Activated CD4-positive, alpha-beta T cell treated with anti-CD3 and anti-CD28 coated beads for 36 hours (primary cell): ENCODE results near the gene PLEKHS1. TPM values are rescaled to one million over a fixed set of nuclear protein-coding genes. Genes with fewer than 3 reads are reported as not detected.

Source experiments
- ATAC-seq: fragments of 200-7000 bp; cut with Tn5 transposase; one replicate; pipeline ENCODE4 v1.10.0; 2021; ENCODE audit warnings: mild to moderate bottlenecking, moderate library complexity
- CTCF ChIA-PET: fragments of 350-600 bp; sonication (Branson Sonifier 250); formaldehyde crosslinking; loops from one replicate; lab custom pipeline; 2021; ENCODE audit warnings: antibody characterized with exemption; lab: Charles Lee
- POLR2A ChIA-PET: fragments of 350-600 bp; sonication (Branson Sonifier 250); formaldehyde crosslinking; loops from one replicate; lab custom pipeline; 2021; ENCODE audit warnings: antibody characterized with exemption, inconsistent platforms; lab: Charles Lee
- DNase-seq: peaks from one replicate; pipeline ENCODE4 v3.0.0-alpha.2; 2020
- H3K27ac Mint-ChIP-seq: one replicate; pipeline ENCODE4 v1.8.0; 2021; ENCODE audit warnings: mixed read lengths
- H3K27me3 Mint-ChIP-seq: one replicate; pipeline ENCODE4 v1.8.0; 2021; ENCODE audit warnings: mixed read lengths
- H3K36me3 Mint-ChIP-seq: one replicate; pipeline ENCODE4 v1.8.0; 2021; ENCODE audit warnings: low read depth, mixed read lengths
- H3K4me1 Mint-ChIP-seq: one replicate; pipeline ENCODE4 v1.8.0; 2021; ENCODE audit warnings: mixed read lengths
- H3K4me3 Mint-ChIP-seq: one replicate; pipeline ENCODE4 v1.8.0; 2021; ENCODE audit warnings: mild to moderate bottlenecking, moderate library complexity, mixed read lengths
- H3K9me3 Mint-ChIP-seq: one replicate; pipeline ENCODE4 v1.8.0; 2021; ENCODE audit warnings: low read depth, mixed read lengths
- intact Hi-C, 2 experiments: fragments of 100-400 bp; cut with DNase I in 1 of 2; cut with micrococcal nuclease in 1 of 2; formaldehyde crosslinking; loops; one replicate each; pipeline versions ENCODE4 v1.14.2 to v1.15.1; 2022 to 2024; cut with DNase I, micrococcal nuclease
- total RNA-seq, 2 experiments: library from RNA; stranded (reverse); gene quantifications; one replicate each; pipeline ENCODE4 v1.2.3, GENCODE V29; 2021

Gene PLEKHS1
- under 1 TPM; 0.07 to 0.09 TPM for total RNA-seq

DNA sequence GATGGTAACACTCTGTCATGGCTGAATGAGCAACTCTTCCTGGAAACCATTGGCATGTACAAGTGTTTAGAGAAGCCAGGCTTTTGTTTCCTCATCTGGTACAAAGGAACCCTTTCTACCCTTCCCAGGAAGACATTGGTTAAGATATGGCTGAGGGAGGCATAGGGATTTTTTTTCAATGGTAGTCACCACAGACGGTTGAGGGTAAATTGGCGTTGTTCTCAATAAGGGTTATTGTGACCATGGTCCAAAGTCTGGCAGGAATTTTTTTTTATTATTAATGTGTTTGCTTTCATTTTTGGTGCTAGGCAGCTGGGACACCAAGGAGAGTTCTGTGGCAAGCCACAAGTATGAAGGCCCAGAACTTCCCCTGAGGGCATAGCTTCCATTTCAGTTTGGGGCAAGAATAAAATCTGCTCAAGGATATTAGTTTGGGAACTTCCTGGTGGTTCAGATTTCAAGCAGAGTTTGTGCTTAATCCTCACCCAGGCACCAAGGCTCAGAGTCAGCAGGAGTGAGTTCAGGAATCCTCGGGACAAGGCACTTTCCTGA, at the start of gene PLEKHS1:
PLEKHS1 (plus strand) TSS at position 502 of the 552 bp plus-strand sequence. CDS start 3,596 bp downstream, outside the sequence.
- CTCF ChIA-PET = interaction anchor here (0.6 kb wide), 1 partner anchor 72 kb away, joined by 3 read pairs; no protein-coding TSS in a partner anchor
- ATAC-seq = no peak

DNA sequence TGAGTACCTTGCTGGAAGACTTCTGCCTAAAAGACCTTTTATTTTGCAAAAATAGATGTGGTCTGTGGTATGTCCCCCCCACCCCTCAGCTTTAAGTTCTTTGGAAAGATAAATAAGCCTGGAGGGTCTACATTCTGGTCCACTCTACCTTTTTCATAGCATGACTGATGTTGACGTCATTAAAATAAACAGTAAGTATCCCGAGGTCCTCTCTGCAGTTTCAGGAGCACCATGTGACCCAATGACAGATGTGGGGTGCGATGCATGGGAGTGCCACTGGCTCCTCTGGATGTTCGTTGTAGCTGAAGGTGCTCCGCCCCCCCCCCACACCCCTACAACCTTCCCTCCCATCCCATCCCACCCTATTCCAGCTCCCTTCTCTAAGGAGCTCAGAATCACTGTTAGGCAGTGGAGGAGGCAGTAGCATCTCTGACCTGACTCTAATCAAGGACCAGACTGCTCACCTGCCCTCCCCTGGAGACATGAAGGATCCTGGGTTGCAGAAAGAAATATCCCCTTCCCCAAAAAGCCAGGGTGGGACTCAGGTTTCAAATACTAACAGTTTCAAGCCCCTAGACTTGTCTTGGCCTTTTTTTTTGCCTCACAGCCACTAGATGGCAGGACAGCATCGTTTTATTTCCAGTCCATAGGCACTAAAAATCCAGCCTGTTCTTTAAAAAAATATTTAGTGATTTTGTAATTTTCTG, 46.7 kb upstream of the PLEKHS1 start:
- POLR2A ChIA-PET = no interaction called here
- H3K36me3 Mint-ChIP-seq = peaks cover 8% of the 10 kb centered on the region
- ATAC-seq (no peak), DNase-seq (peak; percentile 41)
- no peak overlapping the region for H3K27ac Mint-ChIP-seq
- H3K4me1 Mint-ChIP-seq = peaks cover 29% of the 10 kb centered on the region
- CTCF ChIA-PET = interaction anchor here (0.6 to 1.9 kb wide), 5 partner anchors 16 to 534 kb away, joined by 3 to 8 read pairs (median 4); partner anchors contain the start of gene VWA2
- intact Hi-C loops = loop anchor here (1.0 to 5.0 kb wide), 2 partner anchors 93 to 399 kb away; no protein-coding TSS in a partner anchor
- no peaks in the 10 kb centered on the region for H3K9me3 Mint-ChIP-seq
- H3K4me3 Mint-ChIP-seq = no peak overlapping the region
- no peaks in the 10 kb centered on the region for H3K27me3 Mint-ChIP-seq

More for the DNA sequence above, at the start of gene PLEKHS1:
- H3K27ac Mint-ChIP-seq = no peak within 1 kb of the TSS
- POLR2A ChIA-PET = interaction anchor here (0.6 kb wide), 1 partner anchor 51 kb away, joined by 3 read pairs; no protein-coding TSS in a partner anchor
- intact Hi-C loops = no loop called here
- no peak within 1 kb of the TSS for H3K4me3 Mint-ChIP-seq
- H3K4me1 Mint-ChIP-seq = no peaks in the 10 kb centered on the region
- peaks cover 2% of the 10 kb centered on the region for H3K27me3 Mint-ChIP-seq
- DNase-seq = no peak
- H3K9me3 Mint-ChIP-seq = no peaks in the 10 kb centered on the region
- H3K36me3 Mint-ChIP-seq = no peaks in the 10 kb centered on the region

DNA sequence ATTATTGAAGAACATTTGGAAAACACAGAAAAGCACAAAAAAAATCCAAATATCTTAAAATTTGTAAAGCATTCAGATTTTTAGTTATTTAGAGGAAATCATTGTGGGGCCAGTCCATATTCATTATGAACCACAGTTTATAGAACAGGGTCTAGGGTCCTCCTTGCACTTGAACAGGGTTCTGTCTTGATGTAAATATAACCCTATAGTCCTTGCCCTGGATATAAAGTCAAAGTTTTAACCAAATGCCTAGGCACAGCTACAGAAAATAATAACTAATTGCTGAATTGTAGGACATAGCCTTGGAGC, 46.2 kb upstream of the PLEKHS1 start:
- Mint-ChIP-seq H3K27me3 (no peaks in the 10 kb centered on the region), H3K9me3 (no peaks in the 10 kb centered on the region), H3K36me3 (peaks cover 8% of the 10 kb centered on the region), H3K27ac (no peak overlapping the region), H3K4me1 (peaks cover 29% of the 10 kb centered on the region), H3K4me3 (no peak overlapping the region)
- POLR2A ChIA-PET = no interaction called here
- intact Hi-C loops = loop anchor here (1.0 to 5.0 kb wide), 2 partner anchors 92 to 398 kb away; no protein-coding TSS in a partner anchor
- CTCF ChIA-PET = interaction anchor here (0.6 to 1.9 kb wide), 7 partner anchors 11 to 599 kb away, joined by 3 to 8 read pairs (median 4); partner anchors contain the start of gene VWA2
- ATAC-seq (no peak), DNase-seq (no peak)

DNA sequence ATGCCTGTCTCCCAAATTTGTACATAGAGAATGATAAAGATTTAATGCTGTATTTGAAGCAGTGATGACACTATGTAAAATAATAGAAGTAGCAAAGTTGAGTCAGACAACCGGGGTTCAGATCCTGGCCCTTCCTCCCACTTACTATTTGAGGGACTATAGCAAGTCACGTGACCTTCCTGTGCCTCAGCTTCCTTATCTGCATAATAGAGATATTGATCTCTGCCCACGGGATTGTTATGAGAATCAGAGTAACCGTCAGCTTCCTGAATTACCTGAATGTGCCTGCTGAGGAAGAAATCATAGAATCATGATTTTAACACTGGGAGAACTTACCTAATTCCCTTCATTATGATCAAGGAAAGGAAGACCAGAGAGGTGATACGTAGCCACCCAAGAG, 44.9 kb upstream of the PLEKHS1 start:
- ATAC-seq = no peak
- CTCF ChIA-PET = interaction anchor here (1.4 kb wide), 1 partner anchor 10 kb away, joined by 4 read pairs; no protein-coding TSS in a partner anchor
- no peaks in the 10 kb centered on the region for H3K27me3 Mint-ChIP-seq
- H3K36me3 Mint-ChIP-seq = peaks cover 6% of the 10 kb centered on the region
- no peak for DNase-seq
- H3K27ac Mint-ChIP-seq = peak overlapping the region; percentile 17
- no peaks in the 10 kb centered on the region for H3K9me3 Mint-ChIP-seq
- intact Hi-C loops = loop anchor here in 1 of 2 experiments (5.0 kb wide), 1 partner anchor 91 kb away; no protein-coding TSS in a partner anchor
- H3K4me1 Mint-ChIP-seq = peaks cover 29% of the 10 kb centered on the region
- H3K4me3 Mint-ChIP-seq = no peak overlapping the region
- POLR2A ChIA-PET = no interaction called here

DNA sequence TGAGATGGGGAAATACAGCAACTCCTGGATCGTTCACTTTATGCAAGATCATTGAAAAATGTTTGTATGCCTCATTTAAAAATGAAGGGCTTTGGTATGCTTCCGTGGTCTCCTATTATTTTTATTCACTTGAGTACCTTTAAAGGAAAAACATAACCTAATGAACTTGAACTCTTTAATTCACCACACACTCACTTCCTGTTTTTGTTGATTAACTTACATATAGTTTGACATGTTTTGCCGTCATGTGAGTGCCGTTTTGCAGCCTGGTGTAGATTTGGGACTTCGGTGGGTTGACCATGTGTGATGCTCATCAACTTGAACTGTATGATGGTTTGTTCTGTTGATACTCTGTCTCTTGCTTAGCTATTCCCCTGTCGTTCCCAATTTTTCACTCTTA, 42.8 kb upstream of the PLEKHS1 start:
- CTCF ChIA-PET = no interaction called here
- H3K27ac Mint-ChIP-seq = no peak overlapping the region

DNA sequence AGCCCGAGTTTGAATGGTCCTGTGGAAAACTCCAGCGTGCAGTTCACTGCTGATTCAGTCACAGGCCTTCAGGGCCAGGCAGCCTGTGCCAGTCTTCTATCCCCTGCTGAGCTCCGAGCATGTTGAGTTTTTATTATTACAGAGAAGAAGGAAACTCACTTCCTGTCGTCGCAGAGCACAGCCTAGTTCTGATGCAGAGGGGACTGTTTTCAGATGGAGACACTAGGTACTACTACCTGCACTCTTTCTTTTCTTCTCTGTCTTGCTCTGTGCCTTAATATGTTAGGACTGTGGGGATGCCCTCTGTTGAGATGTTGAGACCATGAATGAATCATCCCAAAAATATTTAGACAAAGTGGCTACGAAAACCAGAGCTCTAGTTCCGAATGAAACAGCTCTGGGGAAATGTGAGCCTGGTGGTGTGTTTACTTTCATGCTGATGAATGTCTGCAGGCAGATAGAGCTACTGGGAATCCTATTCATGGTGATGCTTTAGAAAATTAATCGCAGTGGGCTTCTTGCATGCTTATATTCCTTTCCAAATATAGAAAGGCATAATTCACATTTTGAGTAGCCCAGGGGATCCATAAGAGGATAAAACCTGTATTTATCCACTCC, 42.2 kb upstream of the PLEKHS1 start:
- DNase-seq = no peak
- H3K4me1 Mint-ChIP-seq = peaks cover 29% of the 10 kb centered on the region

More for the DNA sequence above, 42.8 kb upstream of the PLEKHS1 start:
- POLR2A ChIA-PET = no interaction called here
- H3K9me3 Mint-ChIP-seq = no peaks in the 10 kb centered on the region
- ATAC-seq = no peak
- no peaks in the 10 kb centered on the region for H3K27me3 Mint-ChIP-seq
- DNase-seq = no peak
- peaks cover 29% of the 10 kb centered on the region for H3K4me1 Mint-ChIP-seq
- intact Hi-C loops = loop anchor here in 1 of 2 experiments (5.0 kb wide), 1 partner anchor 89 kb away; no protein-coding TSS in a partner anchor
- H3K36me3 Mint-ChIP-seq = peaks cover 9% of the 10 kb centered on the region
- H3K4me3 Mint-ChIP-seq = no peak overlapping the region

DNA sequence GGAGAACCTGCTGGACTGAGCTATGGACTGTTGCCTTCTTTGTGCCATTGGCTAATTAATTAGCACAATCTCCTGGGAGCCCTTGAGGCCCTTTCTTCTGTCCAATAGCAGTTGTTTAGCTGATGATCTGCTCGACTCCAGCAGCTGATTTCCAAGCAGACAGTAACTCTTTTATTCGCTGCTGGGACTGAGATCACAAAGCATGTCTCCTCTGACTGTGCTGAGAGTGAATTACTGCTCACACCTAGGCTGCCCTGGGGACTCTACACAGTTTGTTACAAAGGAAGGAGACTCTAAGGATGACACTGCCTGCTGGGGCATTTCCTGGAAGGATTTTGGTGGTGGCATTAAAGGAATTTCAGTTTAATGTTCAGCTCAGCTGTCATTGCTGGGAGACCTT, 40.3 kb upstream of the PLEKHS1 start:
- DNase-seq (no peak), ATAC-seq (no peak)
- intact Hi-C loops = no loop called here
- Mint-ChIP-seq H3K27ac (no peak overlapping the region), H3K27me3 (no peaks in the 10 kb centered on the region), H3K4me3 (no peak overlapping the region), H3K9me3 (no peaks in the 10 kb centered on the region), H3K4me1 (peaks cover 29% of the 10 kb centered on the region), H3K36me3 (peaks cover 18% of the 10 kb centered on the region)
- ChIA-PET POLR2A (no interaction called here), CTCF (interaction anchor here (0.7 kb wide), 1 partner anchor 9 kb away, joined by 3 read pairs; no protein-coding TSS in a partner anchor)

More for the DNA sequence above, 42.2 kb upstream of the PLEKHS1 start:
- H3K27ac Mint-ChIP-seq = no peak overlapping the region
- ChIA-PET POLR2A (no interaction called here), CTCF (no interaction called here)
- no peak overlapping the region for H3K4me3 Mint-ChIP-seq
- intact Hi-C loops = loop anchor here in 1 of 2 experiments (5.0 kb wide), 1 partner anchor 88 kb away; no protein-coding TSS in a partner anchor
- H3K27me3 Mint-ChIP-seq = no peaks in the 10 kb centered on the region
- ATAC-seq = no peak
- peaks cover 13% of the 10 kb centered on the region for H3K36me3 Mint-ChIP-seq
- H3K9me3 Mint-ChIP-seq = no peaks in the 10 kb centered on the region

DNA sequence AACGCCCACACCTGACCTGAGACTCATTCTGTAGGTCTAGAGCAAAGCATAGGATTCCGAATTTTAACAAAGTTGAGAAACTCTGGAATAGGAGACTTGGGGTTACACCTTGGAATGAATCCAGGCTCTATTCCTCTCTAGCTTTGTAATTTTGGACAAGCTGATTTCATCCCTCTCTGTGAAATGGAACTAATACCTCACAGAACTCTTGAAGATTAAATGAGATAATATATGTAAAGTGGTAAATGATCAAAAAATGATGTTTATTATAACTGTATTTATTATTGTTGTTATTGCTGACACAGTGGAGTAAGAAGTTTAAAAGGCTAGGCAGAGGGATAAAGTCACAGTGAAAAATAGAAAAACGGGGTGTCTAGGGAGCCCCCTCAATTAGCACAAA, 39.5 kb upstream of the PLEKHS1 start:
- Mint-ChIP-seq H3K27me3 (no peaks in the 10 kb centered on the region), H3K4me1 (peaks cover 21% of the 10 kb centered on the region), H3K4me3 (no peak overlapping the region), H3K9me3 (no peaks in the 10 kb centered on the region), H3K36me3 (peaks cover 18% of the 10 kb centered on the region), H3K27ac (no peak overlapping the region)
- intact Hi-C loops = no loop called here
- POLR2A ChIA-PET = no interaction called here
- ATAC-seq (no peak), DNase-seq (no peak)
- CTCF ChIA-PET = no interaction called here

DNA sequence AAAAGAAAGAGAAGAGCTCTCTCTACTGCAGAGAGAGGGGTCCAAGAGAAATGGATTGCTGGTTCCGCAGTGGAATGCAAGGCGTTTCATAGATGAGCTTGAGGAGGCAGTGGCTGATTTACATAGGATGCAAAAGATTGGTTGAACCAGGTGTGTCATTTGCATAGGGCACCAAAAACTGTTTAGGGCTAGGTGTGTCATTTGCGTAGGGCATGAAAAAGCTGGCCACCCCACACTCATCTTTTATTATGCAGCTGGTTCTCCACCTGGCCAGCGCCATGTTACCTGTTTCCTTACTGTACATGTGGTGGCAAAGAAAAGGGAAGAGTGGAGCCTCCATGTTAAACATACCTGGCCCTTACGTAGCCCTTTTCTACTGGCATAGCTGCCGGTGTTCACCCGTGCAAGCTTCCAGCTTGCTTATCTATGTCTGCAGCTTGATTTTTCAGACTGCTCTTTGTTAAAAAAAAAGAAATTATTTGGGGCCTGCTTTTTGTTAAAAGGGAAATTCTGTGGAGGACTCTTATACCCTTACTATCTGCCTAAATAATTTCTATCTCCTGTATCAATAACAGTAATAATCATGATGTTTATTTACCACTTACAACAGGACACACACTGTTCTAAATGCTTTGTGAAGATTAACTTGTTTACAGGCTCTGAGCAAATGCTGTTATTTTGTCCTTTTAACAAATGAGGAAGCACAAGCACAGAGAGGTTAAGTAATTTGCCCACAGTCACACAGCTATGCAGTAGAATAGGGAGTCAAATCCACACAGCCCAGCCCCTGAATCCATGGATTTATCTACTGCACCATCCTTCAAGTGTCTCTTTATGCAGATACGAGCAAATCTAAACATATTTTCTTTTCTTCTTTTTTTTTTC, 38.5 kb upstream of the PLEKHS1 start:
- intact Hi-C loops = no loop called here
- ATAC-seq = no peak
- no peaks in the 10 kb centered on the region for H3K9me3 Mint-ChIP-seq
- ChIA-PET CTCF (interaction anchor here (0.5 kb wide), 1 partner anchor 1655 kb away, joined by 3 read pairs; no protein-coding TSS in a partner anchor), POLR2A (no interaction called here)
- H3K4me3 Mint-ChIP-seq = no peak overlapping the region
- DNase-seq = no peak
- peaks cover 16% of the 10 kb centered on the region for H3K4me1 Mint-ChIP-seq
- no peak overlapping the region for H3K27ac Mint-ChIP-seq
- H3K36me3 Mint-ChIP-seq = peaks cover 18% of the 10 kb centered on the region
- no peaks in the 10 kb centered on the region for H3K27me3 Mint-ChIP-seq

DNA sequence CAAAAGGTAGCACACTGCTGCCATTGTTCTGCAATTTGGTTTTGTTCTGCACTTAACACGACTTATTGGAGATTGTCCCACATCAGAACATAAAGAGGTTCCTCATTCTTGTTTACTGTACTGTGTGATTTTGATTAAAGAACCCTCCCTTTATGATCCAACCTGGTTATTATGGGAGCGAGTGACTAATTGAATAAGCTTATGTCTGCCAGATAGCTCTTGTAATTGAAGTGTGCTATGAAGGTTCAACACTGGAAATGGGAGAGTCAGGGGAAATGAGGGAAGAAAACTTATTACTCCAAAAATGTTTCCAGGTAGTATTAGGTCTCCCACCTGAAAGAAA, 37.9 kb upstream of the PLEKHS1 start:
- H3K9me3 Mint-ChIP-seq = no peaks in the 10 kb centered on the region
- H3K4me3 Mint-ChIP-seq = no peak overlapping the region
- peaks cover 18% of the 10 kb centered on the region for H3K36me3 Mint-ChIP-seq
- H3K27me3 Mint-ChIP-seq = no peaks in the 10 kb centered on the region
- ATAC-seq = no peak
- intact Hi-C loops = no loop called here
- DNase-seq = no peak
- ChIA-PET CTCF (interaction anchor here (0.5 kb wide), 1 partner anchor 1656 kb away, joined by 3 read pairs; no protein-coding TSS in a partner anchor), POLR2A (no interaction called here)
- no peak overlapping the region for H3K27ac Mint-ChIP-seq
- peaks cover 10% of the 10 kb centered on the region for H3K4me1 Mint-ChIP-seq
